GM18951 (cell line): ENCODE results near the gene ALS2CL.

ENCODE experiments used
- POLR2A ChIP-seq: IDR thresholded peaks from 4 replicates; pipeline ENCODE4 v1.6.1; 2011; ENCODE audit warnings: mild to moderate bottlenecking; ENCODE audit not compliant: insufficient read length, insufficient read depth; ENCODE audit errors: extremely low read depth
- in situ Hi-C: fragments of 300-500 bp; cut with MboI; formaldehyde crosslinking; loops from one replicate; pipeline ENCODE4 v1.12.0; 2022; ENCODE audit warnings: low sequenced_read_pairs, mixed read lengths, inconsistent platforms; ENCODE audit not compliant: unreplicated experiment

Gene ALS2CL

GRCh38 chr3:46676601-46677410, 16.7 kb downstream of the ALS2CL start:
- no peak for TF ChIP-seq POLR2A
- in situ Hi-C loops, result no loop called here

GRCh38 chr3:46675843-46676567, 17.5 kb downstream of the ALS2CL start:
- no peak for TF ChIP-seq POLR2A
- in situ Hi-C loops, result no loop called here

- TF ChIP-seq POLR2A, result no peak
- in situ Hi-C loops, result no loop called here
These were observed 18.1 kb downstream of the ALS2CL start for GRCh38 chr3:46675426-46675825.

- in situ Hi-C loops, result no loop called here
- no peak for TF ChIP-seq POLR2A
These were observed 19.2 kb downstream of the ALS2CL start for GRCh38 chr3:46674031-46674845.

- TF ChIP-seq POLR2A, result no peak
- in situ Hi-C loops, result no loop called here
These were observed 20.1 kb downstream of the ALS2CL start for GRCh38 chr3:46673151-46674030.

- TF ChIP-seq POLR2A, result no peak
- in situ Hi-C loops, result no loop called here
These were observed 21.2 kb downstream of the ALS2CL start for GRCh38 chr3:46672349-46672695.

GRCh38 chr3:46671541-46672348, 21.7 kb downstream of the ALS2CL start:
- in situ Hi-C loops, result no loop called here
- no peak for TF ChIP-seq POLR2A

- TF ChIP-seq POLR2A, result no peak
- in situ Hi-C loops, result no loop called here
These were observed 22.5 kb downstream of the ALS2CL start for GRCh38 chr3:46670891-46671427.

GRCh38 chr3:46670000-46670890, 23.2 kb downstream of the ALS2CL start:
- TF ChIP-seq POLR2A, result no peak
- in situ Hi-C loops, result no loop called here

- no peak for TF ChIP-seq POLR2A
- in situ Hi-C loops, result no loop called here
These were observed 24.1 kb downstream of the ALS2CL start for GRCh38 chr3:46669191-46669999.
